Activated naive CD8-positive, alpha-beta T cell treated with anti-CD3 and anti-CD28 coated beads, Interleukin-2, amount 10 ng/mL, durations not matched to agents 7 days and 5 days (primary cell): ENCODE measurements around the gene TSPAN15. TPM values are rescaled to one million over a fixed set of nuclear protein-coding genes. Genes with fewer than 3 reads are reported as not detected.

Experiments used
- ATAC-seq: fragments of 150-1000 bp; cut with Tn5 transposase; one replicate; pipeline ENCODE4 v1.10.0; 2021; ENCODE audit warnings: low read depth, moderate library complexity
- POLR2A ChIA-PET: fragments of 350-600 bp; sonication (Branson Sonifier 250); formaldehyde crosslinking; loops from one replicate; lab custom pipeline; 2021; ENCODE audit warnings: antibody characterized with exemption; lab: Charles Lee
- DNase-seq: peaks from one replicate; pipeline ENCODE4 v3.0.0; 2021
- H3K27ac Mint-ChIP-seq: one replicate; pipeline ENCODE4 v1.8.0; 2022; ENCODE audit warnings: mild to moderate bottlenecking, mixed read lengths
- H3K27me3 Mint-ChIP-seq: one replicate; pipeline ENCODE4 v1.8.0; 2022; ENCODE audit warnings: mild to moderate bottlenecking, moderate library complexity, mixed read lengths
- H3K36me3 Mint-ChIP-seq: one replicate; pipeline ENCODE4 v1.8.0; 2021; ENCODE audit warnings: mild to moderate bottlenecking, mixed read lengths
- H3K4me1 Mint-ChIP-seq: one replicate; pipeline ENCODE4 v1.8.0; 2021; ENCODE audit warnings: mixed read lengths
- H3K4me3 Mint-ChIP-seq: one replicate; pipeline ENCODE4 v1.8.0; 2022; ENCODE audit warnings: mild to moderate bottlenecking, moderate library complexity, mixed read lengths
- H3K9me3 Mint-ChIP-seq: one replicate; pipeline ENCODE4 v1.8.0; 2021; ENCODE audit warnings: mixed read lengths
- total RNA-seq, 2 experiments: library from RNA; stranded (reverse); gene quantifications; one replicate each; pipeline ENCODE4 v1.2.3, GENCODE V29; 2021

TSPAN15 gene
- total RNA-seq, 2 experiments from 2014 or later, result 4.6 to 4.7 TPM

DNA sequence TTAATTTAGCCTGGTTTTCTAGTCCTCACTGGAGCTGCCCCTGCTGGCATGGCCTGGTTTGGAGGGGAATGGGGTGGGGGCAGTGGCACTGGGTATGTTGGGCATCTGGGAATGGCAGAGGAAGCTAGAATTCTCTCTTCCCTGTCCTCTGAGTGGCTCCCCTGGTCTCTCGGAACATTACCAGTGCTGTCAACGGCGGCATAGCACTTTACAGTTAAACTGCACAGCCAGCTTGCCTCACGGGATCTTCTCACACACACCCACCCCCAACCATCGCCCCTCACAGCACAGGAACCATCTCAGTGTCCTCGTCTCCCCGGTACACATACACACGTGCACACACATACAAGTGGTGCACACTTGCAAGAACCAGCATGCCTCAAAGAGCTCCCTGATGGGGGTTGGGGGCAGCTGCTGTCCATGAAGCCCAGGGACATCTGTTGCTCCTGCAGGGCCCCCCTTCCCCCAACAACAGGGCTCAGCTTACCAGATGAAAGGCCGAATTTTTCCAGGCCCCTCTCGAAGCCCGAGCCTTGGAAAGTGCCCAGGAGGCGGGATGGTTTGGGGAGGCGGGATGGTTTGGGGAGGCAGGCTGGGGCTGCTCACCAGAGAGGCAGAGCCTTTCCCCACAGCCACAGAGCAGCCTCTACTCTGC is 41.0 kb downstream of the TSPAN15 start:
- Mint-ChIP-seq H3K27ac (no peak overlapping the region), H3K9me3 (peaks cover 11% of the 10 kb centered on the region), H3K4me1 (no peaks in the 10 kb centered on the region), H3K4me3 (no peak overlapping the region), H3K27me3 (no peaks in the 10 kb centered on the region), H3K36me3 (peaks cover 2% of the 10 kb centered on the region)
- ATAC-seq, result no peak
- DNase-seq, result no peak
- POLR2A ChIA-PET, result interaction anchor here (1.5 kb wide), 1 partner anchor 13 kb away, joined by 4 read pairs; no protein-coding TSS in a partner anchor

DNA sequence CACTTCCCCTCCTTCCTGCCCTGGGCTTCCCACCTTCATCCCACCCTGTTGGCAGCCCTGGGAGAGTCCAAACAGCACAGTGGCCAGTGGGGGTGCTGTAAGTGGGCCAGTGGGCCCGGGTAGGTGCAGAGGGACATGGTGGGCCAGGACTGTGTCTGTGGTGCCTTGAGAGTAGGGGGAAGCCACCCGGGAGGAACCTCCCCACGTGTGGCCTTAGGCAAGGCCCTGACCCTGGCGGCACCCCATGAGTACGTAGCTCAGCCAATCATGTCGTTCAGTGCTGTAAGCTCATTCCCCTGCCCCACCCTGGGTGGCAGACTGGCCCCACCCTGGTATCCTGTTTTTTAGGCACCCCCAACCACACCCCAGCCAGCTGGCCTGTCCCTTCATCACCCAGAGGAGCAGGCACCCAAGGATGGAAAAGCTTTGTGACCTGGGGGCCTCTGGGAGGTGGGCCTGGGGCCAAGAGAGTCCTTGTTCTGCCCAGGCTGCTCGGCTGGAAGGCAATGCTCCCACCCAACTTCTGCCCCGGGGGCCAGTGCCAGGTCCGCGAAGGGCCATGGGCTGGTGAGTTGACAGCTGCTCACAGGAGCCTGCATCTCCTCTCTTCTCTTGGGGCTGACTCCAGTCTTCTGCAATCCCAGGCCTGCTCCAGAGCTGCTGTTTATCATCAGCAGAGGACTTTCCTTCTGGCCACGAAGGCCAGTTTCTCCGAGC is 41.6 kb downstream of the TSPAN15 start:
- no peak for ATAC-seq
- no peaks in the 10 kb centered on the region for H3K36me3 Mint-ChIP-seq

DNA sequence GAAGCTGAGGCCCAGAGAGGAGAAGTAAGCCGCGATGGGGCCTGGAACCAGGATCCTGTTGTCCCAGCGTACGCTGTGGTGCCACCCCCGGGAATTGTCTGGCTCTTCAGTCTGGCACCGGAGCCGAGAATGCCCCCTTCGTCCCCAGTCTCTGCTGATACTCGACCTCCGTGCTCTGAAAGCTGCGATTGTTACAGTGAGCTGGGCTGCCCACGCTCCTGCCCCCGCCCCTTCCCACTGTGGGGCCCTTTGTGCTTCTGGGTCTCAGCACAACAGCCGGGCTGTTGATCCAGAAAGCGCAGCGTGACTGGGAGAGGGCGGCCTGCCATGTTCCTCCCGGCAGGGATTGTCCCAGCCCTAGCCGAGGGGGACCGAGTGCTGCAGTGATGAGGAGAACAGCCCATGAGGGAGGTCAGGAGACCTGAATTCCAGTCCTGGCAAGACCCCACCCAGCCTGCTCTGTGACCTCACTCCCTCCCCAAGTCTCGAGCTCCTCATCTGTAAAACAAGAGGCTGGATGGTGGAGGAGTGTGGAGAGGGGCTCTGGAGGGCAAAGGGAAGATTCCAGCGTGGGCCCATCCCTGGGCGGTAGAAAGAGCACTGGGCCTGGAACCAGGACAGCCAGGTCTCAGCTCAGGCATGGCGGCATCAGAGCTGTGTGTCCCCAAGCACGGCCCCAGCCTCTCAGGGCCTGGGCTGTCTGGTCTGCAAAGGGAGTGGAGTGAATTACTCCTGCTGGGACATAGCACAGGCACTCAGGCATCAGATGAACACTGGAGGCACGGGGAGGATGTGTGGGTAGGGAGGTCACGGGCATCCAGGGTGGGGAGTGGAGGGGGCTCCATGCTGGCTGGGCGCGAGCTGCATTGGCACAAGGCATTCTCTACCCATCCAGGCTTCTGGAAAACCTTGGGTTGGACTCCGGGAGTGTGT is 43.6 kb downstream of the TSPAN15 start:
- DNase-seq (peak; percentile 22), ATAC-seq (no peak)
- peaks cover 5% of the 10 kb centered on the region for H3K4me1 Mint-ChIP-seq
- H3K27me3 Mint-ChIP-seq, result no peaks in the 10 kb centered on the region
- no peaks in the 10 kb centered on the region for H3K9me3 Mint-ChIP-seq
- no peaks in the 10 kb centered on the region for H3K36me3 Mint-ChIP-seq
- POLR2A ChIA-PET, result no interaction called here
- H3K27ac Mint-ChIP-seq, result no peak overlapping the region
- no peak overlapping the region for H3K4me3 Mint-ChIP-seq

More for the DNA sequence above, 41.6 kb downstream of the TSPAN15 start:
- POLR2A ChIA-PET, result interaction anchor here (1.5 kb wide), 1 partner anchor 13 kb away, joined by 4 read pairs; no protein-coding TSS in a partner anchor
- no peaks in the 10 kb centered on the region for H3K27me3 Mint-ChIP-seq
- H3K4me3 Mint-ChIP-seq, result no peak overlapping the region
- H3K4me1 Mint-ChIP-seq, result peaks cover under 1% of the 10 kb centered on the region
- H3K27ac Mint-ChIP-seq, result no peak overlapping the region
- DNase-seq, result peak; percentile 20
- peaks cover 9% of the 10 kb centered on the region for H3K9me3 Mint-ChIP-seq

DNA sequence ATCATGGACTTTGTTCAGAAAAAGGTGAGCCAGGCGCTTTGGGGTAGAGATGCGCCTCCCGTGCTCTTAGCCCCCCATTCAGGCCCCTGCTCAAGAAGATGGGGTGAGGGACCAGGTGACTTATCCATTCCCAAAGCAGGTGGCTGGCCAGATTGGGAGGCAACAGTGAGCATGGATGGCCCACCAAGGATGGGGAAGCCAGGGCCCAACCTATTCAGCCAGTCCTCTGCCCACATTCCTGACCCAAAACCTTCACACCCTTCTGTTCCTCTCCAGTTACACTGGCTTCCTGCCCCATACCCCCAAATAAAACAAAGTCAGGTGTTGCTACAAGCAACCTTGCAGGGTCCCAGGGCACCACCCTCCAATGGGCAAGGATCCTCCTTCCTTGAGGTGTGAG is 44.4 kb downstream of the TSPAN15 start:
- POLR2A ChIA-PET, result no interaction called here
- Mint-ChIP-seq H3K4me3 (no peak overlapping the region), H3K27ac (no peak overlapping the region), H3K36me3 (no peaks in the 10 kb centered on the region), H3K4me1 (peaks cover 5% of the 10 kb centered on the region), H3K9me3 (no peaks in the 10 kb centered on the region), H3K27me3 (no peaks in the 10 kb centered on the region)
- peak; percentile 16 for DNase-seq
- ATAC-seq, result no peak

DNA sequence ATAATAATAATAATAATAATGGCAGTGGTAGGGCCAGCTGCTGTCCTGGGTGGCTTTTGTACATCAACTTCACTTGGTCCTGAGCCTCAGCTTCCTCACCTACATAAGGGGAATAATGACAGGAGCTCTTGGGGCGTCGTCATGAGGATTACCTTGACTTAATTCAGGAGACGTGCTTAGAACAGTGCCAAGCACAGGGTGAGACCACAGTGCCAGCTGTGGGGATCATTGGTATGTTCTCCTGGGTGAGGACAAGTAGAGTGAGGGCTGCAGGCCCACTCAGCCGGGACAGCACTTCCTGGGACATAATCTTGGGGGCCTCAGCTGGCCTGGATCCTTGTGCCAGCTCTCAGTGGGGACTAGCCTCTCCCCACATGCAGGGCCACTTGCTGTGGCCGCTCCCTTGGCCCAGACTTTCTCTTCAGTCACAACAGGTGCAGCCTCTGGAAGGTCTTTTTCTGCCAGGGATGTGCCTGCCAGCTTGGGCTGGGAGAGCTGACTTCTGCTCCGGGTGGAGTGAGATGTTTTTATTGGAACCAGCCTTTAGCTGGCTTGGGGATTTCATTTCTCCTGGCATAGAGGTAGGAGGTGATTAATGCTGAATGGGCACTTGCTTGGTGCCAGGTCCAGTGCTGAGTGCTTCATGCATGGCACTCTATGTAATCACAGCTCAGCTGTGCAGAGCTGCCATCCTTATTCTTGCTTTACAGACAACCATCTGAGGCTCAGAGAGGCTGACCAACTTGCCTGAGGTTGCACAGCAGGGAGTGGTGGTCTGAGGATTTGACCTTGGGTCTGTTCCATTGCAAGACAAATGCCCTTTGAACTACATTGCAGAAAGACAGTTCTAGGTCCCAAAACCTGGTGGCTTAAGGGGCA is 45.3 kb downstream of the TSPAN15 start:
- Mint-ChIP-seq H3K9me3 (no peaks in the 10 kb centered on the region), H3K27ac (no peak overlapping the region), H3K27me3 (no peaks in the 10 kb centered on the region), H3K36me3 (no peaks in the 10 kb centered on the region), H3K4me3 (no peak overlapping the region), H3K4me1 (peaks cover 5% of the 10 kb centered on the region)
- ATAC-seq (no peak), DNase-seq (peak; percentile 18)
- POLR2A ChIA-PET, result no interaction called here

DNA sequence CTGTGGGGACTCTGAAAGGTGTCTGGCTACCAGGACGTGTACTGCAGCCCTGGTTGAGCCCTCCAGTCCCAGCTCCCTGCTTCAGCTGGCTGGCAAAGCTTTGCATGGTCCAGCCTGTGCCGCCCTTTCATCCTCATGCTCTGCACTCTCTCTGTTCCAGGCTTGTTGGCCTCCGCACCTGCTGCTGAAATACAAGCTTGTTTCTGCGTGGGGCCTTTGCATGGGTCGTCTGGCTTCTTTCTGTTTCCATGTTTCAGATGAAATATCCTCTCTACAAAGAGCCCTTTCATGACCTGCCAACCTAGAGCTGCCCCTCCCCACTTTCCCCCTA is 45.9 kb downstream of the TSPAN15 start:
- ATAC-seq (no peak), DNase-seq (no peak)
- peaks cover 5% of the 10 kb centered on the region for H3K4me1 Mint-ChIP-seq
- H3K4me3 Mint-ChIP-seq, result no peak overlapping the region
- no peaks in the 10 kb centered on the region for H3K36me3 Mint-ChIP-seq
- no peaks in the 10 kb centered on the region for H3K27me3 Mint-ChIP-seq
- H3K27ac Mint-ChIP-seq, result no peak overlapping the region
- no peaks in the 10 kb centered on the region for H3K9me3 Mint-ChIP-seq
- POLR2A ChIA-PET, result no interaction called here

DNA sequence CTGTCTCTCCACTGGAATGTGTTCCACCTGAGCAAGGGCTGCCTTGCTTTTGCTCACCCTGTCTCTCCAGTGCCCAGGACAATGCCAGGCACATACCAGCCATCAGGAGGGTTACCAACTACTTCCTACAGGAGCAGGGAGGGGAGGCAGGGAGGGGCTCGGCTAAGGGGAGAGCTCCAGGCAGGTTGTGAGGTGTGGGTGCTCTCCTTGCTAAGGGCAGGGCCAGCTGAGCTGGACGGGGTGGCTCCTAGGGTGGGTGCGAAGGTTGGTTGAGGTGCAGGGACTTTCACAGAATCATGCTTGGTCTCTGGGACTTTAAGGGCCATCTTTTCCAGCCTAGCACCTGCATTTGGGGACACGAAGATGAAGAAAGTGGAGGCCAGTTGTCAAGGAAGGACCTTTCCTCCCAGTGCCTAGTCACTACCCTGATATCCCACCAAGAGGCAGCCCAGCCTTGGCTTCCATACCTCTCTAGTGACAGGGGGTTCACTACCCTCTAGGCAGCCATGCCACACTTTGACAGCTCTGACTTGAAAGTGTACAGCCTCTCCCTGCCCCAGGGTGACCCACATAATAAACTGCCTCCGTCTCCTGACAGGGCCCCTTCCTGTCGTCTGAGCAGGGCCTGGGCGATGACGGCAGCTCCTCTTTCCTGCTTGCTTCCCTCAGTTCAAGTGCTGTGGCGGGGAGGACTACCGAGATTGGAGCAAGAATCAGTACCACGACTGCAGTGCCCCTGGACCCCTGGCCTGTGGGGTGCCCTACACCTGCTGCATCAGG is 46.5 kb downstream of the TSPAN15 start:
- POLR2A ChIA-PET, result no interaction called here
- ATAC-seq (peak; percentile 34), DNase-seq (peak; percentile 32)
- H3K36me3 Mint-ChIP-seq, result no peaks in the 10 kb centered on the region
- H3K4me1 Mint-ChIP-seq, result peaks cover 5% of the 10 kb centered on the region
- H3K4me3 Mint-ChIP-seq, result no peak overlapping the region
- H3K27me3 Mint-ChIP-seq, result no peaks in the 10 kb centered on the region
- peak overlapping the region; percentile 17 for H3K27ac Mint-ChIP-seq
- H3K9me3 Mint-ChIP-seq, result no peaks in the 10 kb centered on the region

DNA sequence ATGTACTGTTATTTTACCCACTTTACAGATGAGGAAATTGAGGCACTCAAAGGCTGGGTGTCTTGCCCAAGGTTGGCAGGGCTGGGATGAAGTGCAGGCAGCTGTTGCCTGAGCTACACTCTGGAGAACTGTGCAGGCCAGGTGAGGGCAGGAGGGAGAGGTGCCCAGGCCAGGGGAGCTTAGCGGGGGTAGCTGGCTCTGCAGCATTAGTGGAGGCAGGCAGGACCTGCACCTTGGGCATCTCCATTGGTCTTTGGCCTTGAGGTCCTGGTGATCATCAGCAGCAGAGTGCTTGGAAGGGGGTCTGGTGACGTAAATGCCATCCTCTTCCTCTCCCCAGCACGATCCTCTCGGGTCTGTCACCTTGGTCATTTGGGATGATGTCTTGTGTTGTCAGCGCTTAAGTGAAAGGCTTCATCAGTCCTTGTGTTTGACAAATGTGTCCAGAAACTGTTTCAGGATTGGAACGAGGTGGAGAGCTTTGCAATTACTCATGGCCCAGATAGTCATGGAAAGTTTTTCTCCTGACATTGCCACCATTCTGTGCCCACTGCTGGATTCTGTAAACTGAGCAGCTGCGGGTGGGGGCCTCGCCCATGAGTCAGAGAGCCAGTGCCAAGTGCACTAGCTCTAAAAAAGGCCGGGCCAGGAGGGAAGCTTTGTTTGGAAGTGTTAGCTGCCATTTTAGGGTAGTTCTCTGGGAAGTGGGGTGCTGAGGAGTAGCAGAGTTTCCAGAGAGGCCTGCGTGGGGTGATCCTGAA is 47.6 kb downstream of the TSPAN15 start:
- peak; percentile 15 for DNase-seq
- no peak for ATAC-seq
- H3K4me1 Mint-ChIP-seq, result peaks cover 5% of the 10 kb centered on the region
- POLR2A ChIA-PET, result no interaction called here
- H3K27me3 Mint-ChIP-seq, result peaks cover 2% of the 10 kb centered on the region
- no peak overlapping the region for H3K4me3 Mint-ChIP-seq
- H3K36me3 Mint-ChIP-seq, result no peaks in the 10 kb centered on the region
- H3K27ac Mint-ChIP-seq, result no peak overlapping the region
- no peaks in the 10 kb centered on the region for H3K9me3 Mint-ChIP-seq

DNA sequence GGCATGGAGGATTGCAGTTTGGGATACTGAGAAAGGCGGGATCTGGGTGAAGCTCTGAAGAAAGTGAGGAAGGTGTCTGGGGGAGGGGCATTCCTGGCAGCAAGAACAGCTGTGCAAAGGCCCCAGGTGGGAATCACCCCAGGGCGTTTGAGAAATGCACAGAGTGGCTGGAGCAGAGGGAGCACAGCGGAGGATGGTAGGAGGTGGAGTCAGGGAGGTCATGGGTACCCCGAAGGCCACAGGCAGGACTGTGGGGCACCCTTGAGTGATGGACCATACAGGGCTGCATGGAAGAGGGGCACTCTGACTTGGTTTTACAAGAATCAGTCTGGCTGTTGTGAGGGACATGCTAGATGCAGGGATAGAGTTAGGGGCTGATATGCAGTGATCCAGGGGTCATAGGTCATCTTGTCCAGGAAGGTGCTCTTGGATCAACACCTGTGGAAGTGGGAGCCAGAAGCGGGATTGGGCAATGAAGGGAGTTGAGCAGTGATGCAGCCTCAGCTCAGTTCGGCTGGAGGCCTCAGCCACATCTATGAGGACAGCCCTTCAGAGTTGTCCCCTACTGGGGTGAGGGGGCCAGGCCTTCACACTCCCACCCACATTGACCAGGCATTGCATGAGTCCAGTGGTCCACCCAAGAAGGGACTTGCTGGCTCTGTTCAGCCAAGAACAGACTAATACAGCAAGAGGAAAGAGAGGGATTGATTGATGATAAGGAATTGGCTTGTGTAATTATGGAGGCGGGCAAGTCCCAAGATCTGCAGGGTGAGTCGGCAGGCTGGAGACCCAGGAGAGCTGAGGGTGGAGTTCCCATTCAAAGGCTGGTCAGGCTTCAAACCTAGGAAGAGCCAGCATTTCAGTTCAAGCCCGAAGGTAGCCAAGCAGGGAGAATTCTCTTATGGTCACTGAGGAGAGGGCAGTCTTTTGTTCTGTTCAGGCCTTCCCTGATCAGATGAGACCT is 48.7 kb downstream of the TSPAN15 start:
- H3K27me3 Mint-ChIP-seq, result peaks cover 2% of the 10 kb centered on the region
- H3K36me3 Mint-ChIP-seq, result no peaks in the 10 kb centered on the region
- no peak for ATAC-seq
- no peak for DNase-seq
- POLR2A ChIA-PET, result no interaction called here
- H3K27ac Mint-ChIP-seq, result peak overlapping the region; percentile 26
- peaks cover 5% of the 10 kb centered on the region for H3K4me1 Mint-ChIP-seq
- H3K9me3 Mint-ChIP-seq, result no peaks in the 10 kb centered on the region
- no peak overlapping the region for H3K4me3 Mint-ChIP-seq

DNA sequence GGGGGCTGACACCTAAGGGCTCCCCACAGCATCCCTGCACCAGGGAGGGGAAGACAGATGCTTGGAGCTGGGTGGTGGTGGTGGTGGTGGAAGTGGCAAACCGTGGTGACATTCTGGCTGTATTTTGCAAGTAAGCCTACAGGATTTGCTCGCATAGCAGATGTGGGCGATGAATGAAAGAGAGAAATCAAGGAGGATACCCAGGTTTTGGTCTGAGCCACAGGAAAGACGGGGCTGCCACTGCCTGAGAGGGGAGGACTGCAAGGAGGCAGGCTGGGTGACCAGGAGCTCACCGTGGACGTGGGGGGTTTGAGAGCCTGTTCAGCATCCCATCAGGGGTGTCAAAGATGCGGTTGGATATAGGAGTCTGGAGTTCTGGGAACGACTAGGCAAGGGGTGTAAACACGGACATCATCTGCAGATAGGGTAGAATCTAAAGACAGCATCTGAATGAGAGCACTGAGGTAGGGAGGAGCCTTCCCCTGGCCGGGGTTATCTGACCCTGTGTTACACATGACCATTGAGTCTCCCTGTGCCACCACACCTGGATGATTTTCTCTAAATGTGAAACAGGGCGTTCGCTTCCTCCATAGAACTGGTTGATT is 49.7 kb downstream of the TSPAN15 start:
- Mint-ChIP-seq H3K4me1 (peaks cover 5% of the 10 kb centered on the region), H3K27me3 (peaks cover 2% of the 10 kb centered on the region), H3K4me3 (no peak overlapping the region), H3K36me3 (no peaks in the 10 kb centered on the region), H3K9me3 (no peaks in the 10 kb centered on the region), H3K27ac (no peak overlapping the region)
- POLR2A ChIA-PET, result no interaction called here
- no peak for DNase-seq
- ATAC-seq, result no peak

DNA sequence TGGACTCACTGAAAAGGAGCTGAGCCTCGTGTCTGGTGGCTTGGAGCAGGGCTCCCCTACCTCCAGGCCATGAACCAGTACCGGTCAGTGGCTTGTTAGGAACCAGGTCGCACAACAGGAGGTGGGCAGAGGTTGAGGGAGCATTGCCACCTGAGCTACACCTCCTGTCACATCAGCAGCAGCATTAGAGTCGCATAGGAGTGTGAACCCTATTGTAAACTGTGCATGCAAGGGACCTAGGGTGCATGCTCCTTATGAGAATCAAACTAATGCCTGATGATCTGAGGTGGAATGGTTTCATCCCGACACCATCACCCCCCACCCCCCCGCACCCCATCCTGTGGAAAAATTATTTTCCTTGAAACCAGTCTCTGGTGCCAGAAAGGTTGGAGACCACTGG is 50.4 kb downstream of the TSPAN15 start:
- Mint-ChIP-seq H3K4me1 (peaks cover 5% of the 10 kb centered on the region), H3K4me3 (no peak overlapping the region)
- POLR2A ChIA-PET, result no interaction called here

More for the DNA sequence above, 50.4 kb downstream of the TSPAN15 start:
- H3K9me3 Mint-ChIP-seq, result no peaks in the 10 kb centered on the region
- no peak for ATAC-seq
- H3K27me3 Mint-ChIP-seq, result peaks cover 2% of the 10 kb centered on the region
- no peak overlapping the region for H3K27ac Mint-ChIP-seq
- no peaks in the 10 kb centered on the region for H3K36me3 Mint-ChIP-seq
- DNase-seq, result no peak
